Measurements from ENCODE around the gene EIF1. TPM values are rescaled to one million over a fixed set of nuclear protein-coding genes. Genes with fewer than 3 reads are reported as not detected.

EIF1 gene
- polyA plus RNA-seq, 1 donor (not counting 4 experiments of a cell fraction or from before 2014, with no cell fraction given) = 308 TPM

DNA sequence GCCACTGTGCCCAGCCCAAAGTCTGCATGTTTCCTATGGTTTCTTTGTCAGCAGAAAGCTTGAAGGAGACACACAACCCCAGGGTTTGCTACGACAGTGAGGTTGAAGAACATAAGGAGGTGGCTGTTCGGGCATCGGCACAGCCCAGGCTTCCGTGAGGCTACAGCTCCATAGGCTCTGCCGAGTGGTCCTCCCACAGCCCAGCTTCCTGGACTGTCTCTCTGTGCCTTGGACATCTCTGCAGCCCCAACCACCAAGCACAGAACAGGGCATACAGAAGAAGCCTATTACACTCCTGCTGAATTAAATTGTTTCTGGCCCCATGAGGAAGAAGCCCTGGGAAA is 49.0 kb downstream of the EIF1 start:
- peak overlapping the region; percentile 10 for H3K4me2 ChIP-seq (ENCODE audit: control insufficient read depth, extremely low read depth, insufficient read depth, low read depth, low read length)
- H3K36me3 ChIP-seq (ENCODE audit: control insufficient read depth in 2 of 2, extremely low read depth in 1 of 2, insufficient read depth in 2 of 2, low read length in 2 of 2) = no peaks in the 10 kb centered on the region
- peaks cover 52% of the 10 kb centered on the region for H3K4me1 ChIP-seq (ENCODE audit: control insufficient read depth, extremely low read depth, insufficient read depth, low read length)
- H3K9ac ChIP-seq (ENCODE audit: control insufficient read depth, extremely low read depth, insufficient read depth, low read length) = no peak overlapping the region
- H3K79me2 ChIP-seq (ENCODE audit: control insufficient read depth, insufficient read depth, low read length) = no peaks in the 10 kb centered on the region
- no peak overlapping the region for H2AFZ ChIP-seq (ENCODE audit: control insufficient read depth, low read length)
- H3K4me3 ChIP-seq (ENCODE audit: control insufficient read depth in 2 of 3, extremely low read depth in 1 of 3, insufficient read depth in 2 of 3, low read depth in 1 of 3, low read length in 3 of 3) = no peak overlapping the region
- H3K9me1 ChIP-seq (ENCODE audit: control insufficient read depth, extremely low read depth, insufficient read depth, low read length) = peaks cover 6% of the 10 kb centered on the region
- TF ChIP-seq EZH2 (IDR thresholded peaks at IDR 0.05; ENCODE audit: low read length) = no peak
- TF ChIP-seq, protein P1, sequence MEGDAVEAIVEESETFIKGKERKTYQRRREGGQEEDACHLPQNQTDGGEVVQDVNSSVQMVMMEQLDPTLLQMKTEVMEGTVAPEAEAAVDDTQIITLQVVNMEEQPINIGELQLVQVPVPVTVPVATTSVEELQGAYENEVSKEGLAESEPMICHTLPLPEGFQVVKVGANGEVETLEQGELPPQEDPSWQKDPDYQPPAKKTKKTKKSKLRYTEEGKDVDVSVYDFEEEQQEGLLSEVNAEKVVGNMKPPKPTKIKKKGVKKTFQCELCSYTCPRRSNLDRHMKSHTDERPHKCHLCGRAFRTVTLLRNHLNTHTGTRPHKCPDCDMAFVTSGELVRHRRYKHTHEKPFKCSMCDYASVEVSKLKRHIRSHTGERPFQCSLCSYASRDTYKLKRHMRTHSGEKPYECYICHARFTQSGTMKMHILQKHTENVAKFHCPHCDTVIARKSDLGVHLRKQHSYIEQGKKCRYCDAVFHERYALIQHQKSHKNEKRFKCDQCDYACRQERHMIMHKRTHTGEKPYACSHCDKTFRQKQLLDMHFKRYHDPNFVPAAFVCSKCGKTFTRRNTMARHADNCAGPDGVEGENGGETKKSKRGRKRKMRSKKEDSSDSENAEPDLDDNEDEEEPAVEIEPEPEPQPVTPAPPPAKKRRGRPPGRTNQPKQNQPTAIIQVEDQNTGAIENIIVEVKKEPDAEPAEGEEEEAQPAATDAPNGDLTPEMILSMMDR (optimal IDR thresholded peaks at IDR 0.05 in 1 of 3, IDR thresholded peaks at IDR 0.05 in 1 of 3, conservative IDR thresholded peaks at IDR 0.05 in 1 of 3; ENCODE audit: extremely low read depth in 1 of 3, insufficient read depth in 2 of 3, low read length in 3 of 3) = no peak
- DNase-seq (ENCODE audit: low read depth, low spot score) (no peak), FAIRE-seq (no peak)
- no peaks in the 10 kb centered on the region for H3K9me3 ChIP-seq (ENCODE audit: control insufficient read depth, low read depth, low read length)
- dilution Hi-C loops (cut with MboI; ENCODE audit: extremely low pct_ligation_motif_present, low sequenced_read_pairs) = no loop called here
- H4K20me1 ChIP-seq (ENCODE audit: control insufficient read depth, extremely low read depth, insufficient read depth, low read length) = no peaks in the 10 kb centered on the region
- no peak overlapping the region for H3K27ac ChIP-seq (ENCODE audit: control insufficient read depth, insufficient read depth, low read length)
- H3K27me3 ChIP-seq (ENCODE audit: control insufficient read depth, extremely low read depth, insufficient read depth, low read length) = peaks cover 33% of the 10 kb centered on the region

DNA sequence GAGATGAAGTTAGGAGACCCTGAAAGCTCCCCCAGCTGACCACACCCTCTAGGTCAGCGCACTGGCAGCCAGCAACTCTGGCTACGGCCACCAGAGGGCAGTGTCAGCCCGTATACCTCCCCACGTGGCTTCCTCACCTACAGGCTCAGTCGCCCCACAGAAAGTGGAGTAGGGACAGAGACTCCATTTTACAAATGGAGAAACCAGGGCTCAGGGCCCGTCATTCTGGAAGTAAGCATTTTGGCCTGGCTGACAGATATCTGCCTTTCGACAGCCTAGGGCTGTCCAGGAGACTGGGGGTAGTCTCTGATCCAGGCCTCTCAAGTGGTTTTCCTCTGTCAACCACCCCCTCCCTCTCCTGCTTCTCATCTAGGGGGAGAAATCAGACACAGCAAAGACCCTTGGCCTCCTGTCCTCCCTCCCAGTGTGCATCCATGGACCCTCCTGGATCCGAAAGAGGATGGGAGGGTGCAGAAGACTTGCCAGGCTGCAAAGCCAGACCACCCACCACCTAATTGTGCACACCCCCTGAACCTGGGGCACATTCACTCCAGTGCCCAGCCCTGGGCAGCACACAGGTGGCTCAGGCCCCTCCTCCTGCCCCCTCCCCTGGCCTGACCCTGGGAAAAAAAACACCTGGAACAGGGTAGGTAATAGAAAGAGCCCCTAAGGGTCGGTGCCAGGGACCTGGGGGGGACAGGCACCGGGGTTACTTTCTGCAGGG is 49.6 kb downstream of the EIF1 start:
- Histone ChIP-seq H4K20me1 (ENCODE audit: control insufficient read depth, extremely low read depth, insufficient read depth, low read length) (no peaks in the 10 kb centered on the region), H2AFZ (ENCODE audit: control insufficient read depth, low read length) (peak overlapping the region; percentile 79), H3K27me3 (ENCODE audit: control insufficient read depth, extremely low read depth, insufficient read depth, low read length) (peaks cover 27% of the 10 kb centered on the region), H3K27ac (ENCODE audit: control insufficient read depth, insufficient read depth, low read length) (peak overlapping the region; percentile 77), H3K4me2 (ENCODE audit: control insufficient read depth, extremely low read depth, insufficient read depth, low read depth, low read length) (peak overlapping the region; percentile 10), H3K4me1 (ENCODE audit: control insufficient read depth, extremely low read depth, insufficient read depth, low read length) (peaks cover 52% of the 10 kb centered on the region), H3K9me3 (ENCODE audit: control insufficient read depth, low read depth, low read length) (no peaks in the 10 kb centered on the region), H3K9me1 (ENCODE audit: control insufficient read depth, extremely low read depth, insufficient read depth, low read length) (peaks cover 6% of the 10 kb centered on the region), H3K9ac (ENCODE audit: control insufficient read depth, extremely low read depth, insufficient read depth, low read length) (peak overlapping the region; percentile 86), H3K4me3 (ENCODE audit: control insufficient read depth in 2 of 3, extremely low read depth in 1 of 3, insufficient read depth in 2 of 3, low read depth in 1 of 3, low read length in 3 of 3) (no peak overlapping the region), H3K36me3 (ENCODE audit: control insufficient read depth in 2 of 2, extremely low read depth in 1 of 2, insufficient read depth in 2 of 2, low read length in 2 of 2) (no peaks in the 10 kb centered on the region), H3K79me2 (ENCODE audit: control insufficient read depth, insufficient read depth, low read length) (no peaks in the 10 kb centered on the region)
- FAIRE-seq (peak; percentile 74), DNase-seq (ENCODE audit: low read depth, low spot score) (no peak)
- TF ChIP-seq, protein P1 (optimal IDR thresholded peaks at IDR 0.05 in 1 of 3, IDR thresholded peaks at IDR 0.05 in 1 of 3, conservative IDR thresholded peaks at IDR 0.05 in 1 of 3; ENCODE audit: extremely low read depth in 1 of 3, insufficient read depth in 2 of 3, low read length in 3 of 3) = peak; percentile 97 to 99 (median 99)
- TF ChIP-seq EZH2 (IDR thresholded peaks at IDR 0.05; ENCODE audit: low read length) = no peak
- dilution Hi-C loops (cut with MboI; ENCODE audit: extremely low pct_ligation_motif_present, low sequenced_read_pairs) = no loop called here
